A549 (cell line): ENCODE results near the gene NFKB2. TPM values are rescaled to one million over a fixed set of nuclear protein-coding genes. Genes with fewer than 3 reads are reported as not detected.

Experiments used
- ATAC-seq, 2 experiments: fragments of 200-7000 bp in 1 of 2; fragments of >200 bp in 1 of 2; cut with Nextera tagmentation in 1 of 2; cut with Tn5 transposase in 1 of 2; 3 replicates each; pipeline versions ENCODE4 v1.8.0 to v1.9.1; 2018 to 2020; ENCODE audit warnings: mild to moderate bottlenecking in 1 of 2, moderate library complexity in 1 of 2
- CTCF ChIA-PET: fragments of 300-600 bp; sonication (Branson Sonifier 250); formaldehyde crosslinking; extraction: SDS; loops from one replicate; lab custom pipeline; 2021; ENCODE audit warnings: antibody characterized with exemption, inconsistent platforms; lab: Yijun Ruan, JAX
- POLR2A ChIA-PET: fragments of 350-600 bp; formaldehyde crosslinking; extraction: SDS; loops from one replicate; lab custom pipeline; 2021; ENCODE audit warnings: antibody characterized with exemption, inconsistent platforms; lab: Yijun Ruan, JAX
- DNase-seq, 2 experiments: peaks; one replicate each; pipeline versions ENCODE4 v3.0.0 to v3.0.0-alpha.2; 2011 to 2016; ENCODE audit warnings: low read depth in 1 of 2, low spot score in 1 of 2
- FAIRE-seq: peaks from 2 replicates; lab custom pipeline; 2011; peaks lifted over from hg19 to GRCh38; lab: Jason Lieb, UNC
- H3K27ac ChIP-seq, 2 experiments: fragments of >200 bp; sonication (Bioruptor Twin); formaldehyde crosslinking; 3 replicates each; pipeline ENCODE4 v1.5.1; 2016 to 2017
- H3K4me1 ChIP-seq: fragments of >200 bp; sonication (Bioruptor Twin); formaldehyde crosslinking; 3 replicates; pipeline ENCODE4 v1.6.1; 2016
- H3K4me2 ChIP-seq: fragments of >200 bp; sonication (Bioruptor Twin); formaldehyde crosslinking; 3 replicates; pipeline ENCODE4 v1.6.1; 2016
- H3K4me3 ChIP-seq: fragments of >200 bp; sonication (Bioruptor Twin); formaldehyde crosslinking; 3 replicates; pipeline ENCODE4 v1.5.1; 2016
- H3K9me3 ChIP-seq: fragments of >200 bp; sonication (Bioruptor Twin); formaldehyde crosslinking; 3 replicates; pipeline ENCODE4 v1.6.1; 2016
- BHLHE40 ChIP-seq: IDR thresholded peaks from 2 replicates; pipeline ENCODE4 v1.6.1; 2012; ENCODE audit warnings: low read depth, low read length, inconsistent platforms
- CBX8 ChIP-seq: fragments of 200-600 bp; sonication (generic); IDR thresholded peaks from 2 replicates; pipeline ENCODE4 v1.6.1; 2016
- CHD4 ChIP-seq: fragments of 200-600 bp; sonication (generic); IDR thresholded peaks from 2 replicates; pipeline ENCODE4 v1.6.1; 2016; ENCODE audit warnings: antibody characterized with exemption, mild to moderate bottlenecking, borderline replicate concordance
- EHMT2 ChIP-seq: fragments of 200-600 bp; sonication (generic); IDR thresholded peaks from 2 replicates; pipeline ENCODE4 v1.6.1; 2016; ENCODE audit warnings: antibody characterized with exemption, low read depth, mild to moderate bottlenecking, moderate library complexity
- ESRRA ChIP-seq: fragments of 150-350 bp; IDR thresholded peaks from 2 replicates; pipeline ENCODE4 v1.6.1; 2014; ENCODE audit warnings: mild to moderate bottlenecking, low read length, borderline replicate concordance
- FOXS1 ChIP-seq: fragments of 250-450 bp; sonication (Bioruptor Pico); IDR thresholded peaks from 2 replicates; pipeline ENCODE4 v1.5.0; 2020; ENCODE audit warnings: mild to moderate bottlenecking, moderate library complexity
- HOXB13 ChIP-seq: fragments of 250-450 bp; sonication (Bioruptor Pico); IDR thresholded peaks from 2 replicates; pipeline ENCODE4 v1.5.0; 2020; ENCODE audit warnings: low read depth, mild to moderate bottlenecking, moderate library complexity
- MAZ ChIP-seq: fragments of 150-350 bp; IDR thresholded peaks from 2 replicates; pipeline ENCODE4 v1.6.1; 2014; ENCODE audit warnings: antibody characterized with exemption, low read depth, low read length, borderline replicate concordance
- POLR2A ChIP-seq: IDR thresholded peaks from 2 replicates; pipeline ENCODE4 v1.6.1; 2012; ENCODE audit warnings: mild to moderate bottlenecking, low read length
- POLR2AphosphoS2 ChIP-seq: conservative IDR thresholded peaks from 2 replicates; pipeline ENCODE4 v1.6.1; 2012; ENCODE audit warnings: low read length, improper control_type of control experiment, inconsistent platforms
- RAD21 ChIP-seq, 2 experiments: fragments of >200 bp in 1 of 2; sonication (Bioruptor Twin) in 1 of 2; formaldehyde crosslinking in 1 of 2; IDR thresholded peaks in 1 of 2; conservative IDR thresholded peaks in 1 of 2; 2 replicates in 1 of 2; 3 replicates in 1 of 2; pipeline ENCODE4 v1.6.1; 2012 to 2018; ENCODE audit warnings: inconsistent platforms in 1 of 2
- RARB ChIP-seq: fragments of 250-450 bp; sonication (Bioruptor Pico); IDR thresholded peaks from 2 replicates; pipeline ENCODE4 v1.8.0; 2021; ENCODE audit warnings: mild to moderate bottlenecking, moderate library complexity
- RCOR1 ChIP-seq: fragments of 150-350 bp; IDR thresholded peaks from 2 replicates; pipeline ENCODE4 v1.6.1; 2014; ENCODE audit warnings: antibody characterized with exemption, low read length, low read depth
- TFCP2L1 ChIP-seq: fragments of 250-450 bp; sonication (Bioruptor Pico); IDR thresholded peaks from 2 replicates; pipeline ENCODE4 v1.5.0; 2021; ENCODE audit warnings: mild to moderate bottlenecking
- ZC3H11A ChIP-seq: fragments of 450-650 bp; IDR thresholded peaks from 2 replicates; pipeline ENCODE4 v1.6.1; 2014; ENCODE audit warnings: antibody characterized with exemption, mild to moderate bottlenecking
- WGBS: methylation state at CpG from one replicate; pipeline ENCODE4 v1.1.6; 2017; ENCODE audit errors: missing lambda C conversion rate; 5-methylcytosine and 5-hydroxymethylcytosine counted together
- polyA plus RNA-seq, 4 experiments: library from polyadenylated mRNA; depleted of rRNA in 3 of 4; stranded (reverse); fragments of >200 nt; fragmentation: RNase III in 1 of 4; extraction: RNeasy Plus Mini Kit Qiagen cat#74134 plus additional on column Dnase treatment in 1 of 4; gene quantifications; 2 replicates in 3 of 4; 3 replicates in 1 of 4; pipeline ENCODE4 v1.2.3, GENCODE V29; 2011 to 2017
- TF ChIP-seq, protein P1 (sequence below): fragments of 250-450 bp; sonication (Bioruptor Pico); IDR thresholded peaks from 2 replicates; pipeline ENCODE4 v1.5.0; 2020; ENCODE audit warnings: low read depth, mild to moderate bottlenecking, moderate library complexity
- TF ChIP-seq, protein P2 (sequence below): fragments of 200-600 bp; sonication (generic); IDR thresholded peaks from 2 replicates; pipeline ENCODE4 v1.6.1; 2016; ENCODE audit warnings: antibody characterized with exemption, mild to moderate bottlenecking, moderate library complexity
- TF ChIP-seq, protein P3 (sequence below): fragments of 150-350 bp; IDR thresholded peaks from 2 replicates; pipeline ENCODE4 v1.6.1; 2014; ENCODE audit warnings: low read depth, mild to moderate bottlenecking, low read length
- TF ChIP-seq, protein P4 (sequence below): IDR thresholded peaks from 2 replicates; pipeline ENCODE4 v1.6.1; 2012
- TF ChIP-seq, protein P5 (sequence below): IDR thresholded peaks from 2 replicates; pipeline ENCODE4 v1.6.1; 2012
- TF ChIP-seq, protein P6 (sequence below): IDR thresholded peaks from 2 replicates; pipeline ENCODE4 v1.6.1; 2012; ENCODE audit warnings: low read depth, borderline replicate concordance

The NFKB2 gene
- polyA plus RNA-seq, 2 of the 4 experiments (the other 2 are of a cell fraction) = 27.6 to 35.7 TPM

DNA sequence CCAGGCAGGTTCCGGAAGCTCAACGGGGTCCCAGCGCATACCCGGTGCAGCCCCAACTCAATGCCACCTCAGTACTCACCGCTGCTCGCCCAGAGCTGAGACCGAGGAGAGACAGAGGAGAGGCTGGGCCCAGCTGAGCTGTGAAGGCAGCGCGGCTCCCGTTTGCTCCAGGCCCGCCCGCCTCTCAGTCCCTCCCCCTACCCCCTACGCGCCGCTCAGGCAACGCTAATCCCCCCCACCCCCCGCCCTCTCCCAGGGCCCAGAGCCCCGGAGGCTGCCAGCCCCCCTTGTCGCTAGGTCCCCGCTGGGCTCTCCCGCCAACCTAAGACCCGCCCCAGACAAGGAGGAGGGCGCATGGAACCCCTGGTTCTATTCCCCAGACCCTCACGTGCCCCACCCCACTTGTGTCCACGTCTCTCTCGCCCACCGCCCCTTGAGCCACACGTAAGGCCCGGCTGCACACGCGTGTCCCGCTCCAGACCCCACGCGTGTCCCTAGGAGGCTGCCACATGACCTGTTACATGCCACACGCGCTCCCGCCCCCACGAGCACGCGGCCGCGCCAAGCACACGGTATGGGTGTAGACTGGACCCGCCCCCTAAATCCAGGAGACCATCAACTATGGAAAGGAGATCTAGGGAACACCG lies 23.2 kb downstream of the NFKB2 start, which contains the start of gene PSD:
PSD (minus strand) TSS at position 164 of the 647 bp plus-strand sequence. CDS start 1,747 bp downstream, outside the sequence.
- ATAC-seq = no peak
- TF ChIP-seq POLR2AphosphoS2 (no peak), BHLHE40 (no peak), HOXB13 (CRISPR knock-in tag) (no peak), TFCP2L1 (CRISPR knock-in tag) (no peak), RCOR1 (no peak), CBX8 (no peak), RARB (CRISPR knock-in tag) (no peak), FOXS1 (CRISPR knock-in tag) (no peak), ESRRA (no peak), CHD4 (no peak)
- TF ChIP-seq, protein P1, sequence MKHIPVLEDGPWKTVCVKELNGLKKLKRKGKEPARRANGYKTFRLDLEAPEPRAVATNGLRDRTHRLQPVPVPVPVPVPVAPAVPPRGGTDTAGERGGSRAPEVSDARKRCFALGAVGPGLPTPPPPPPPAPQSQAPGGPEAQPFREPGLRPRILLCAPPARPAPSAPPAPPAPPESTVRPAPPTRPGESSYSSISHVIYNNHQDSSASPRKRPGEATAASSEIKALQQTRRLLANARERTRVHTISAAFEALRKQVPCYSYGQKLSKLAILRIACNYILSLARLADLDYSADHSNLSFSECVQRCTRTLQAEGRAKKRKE (CRISPR knock-in tag) = no peak
- TF ChIP-seq, protein P2, sequence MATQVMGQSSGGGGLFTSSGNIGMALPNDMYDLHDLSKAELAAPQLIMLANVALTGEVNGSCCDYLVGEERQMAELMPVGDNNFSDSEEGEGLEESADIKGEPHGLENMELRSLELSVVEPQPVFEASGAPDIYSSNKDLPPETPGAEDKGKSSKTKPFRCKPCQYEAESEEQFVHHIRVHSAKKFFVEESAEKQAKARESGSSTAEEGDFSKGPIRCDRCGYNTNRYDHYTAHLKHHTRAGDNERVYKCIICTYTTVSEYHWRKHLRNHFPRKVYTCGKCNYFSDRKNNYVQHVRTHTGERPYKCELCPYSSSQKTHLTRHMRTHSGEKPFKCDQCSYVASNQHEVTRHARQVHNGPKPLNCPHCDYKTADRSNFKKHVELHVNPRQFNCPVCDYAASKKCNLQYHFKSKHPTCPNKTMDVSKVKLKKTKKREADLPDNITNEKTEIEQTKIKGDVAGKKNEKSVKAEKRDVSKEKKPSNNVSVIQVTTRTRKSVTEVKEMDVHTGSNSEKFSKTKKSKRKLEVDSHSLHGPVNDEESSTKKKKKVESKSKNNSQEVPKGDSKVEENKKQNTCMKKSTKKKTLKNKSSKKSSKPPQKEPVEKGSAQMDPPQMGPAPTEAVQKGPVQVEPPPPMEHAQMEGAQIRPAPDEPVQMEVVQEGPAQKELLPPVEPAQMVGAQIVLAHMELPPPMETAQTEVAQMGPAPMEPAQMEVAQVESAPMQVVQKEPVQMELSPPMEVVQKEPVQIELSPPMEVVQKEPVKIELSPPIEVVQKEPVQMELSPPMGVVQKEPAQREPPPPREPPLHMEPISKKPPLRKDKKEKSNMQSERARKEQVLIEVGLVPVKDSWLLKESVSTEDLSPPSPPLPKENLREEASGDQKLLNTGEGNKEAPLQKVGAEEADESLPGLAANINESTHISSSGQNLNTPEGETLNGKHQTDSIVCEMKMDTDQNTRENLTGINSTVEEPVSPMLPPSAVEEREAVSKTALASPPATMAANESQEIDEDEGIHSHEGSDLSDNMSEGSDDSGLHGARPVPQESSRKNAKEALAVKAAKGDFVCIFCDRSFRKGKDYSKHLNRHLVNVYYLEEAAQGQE = no peak
- TF ChIP-seq, protein P3, sequence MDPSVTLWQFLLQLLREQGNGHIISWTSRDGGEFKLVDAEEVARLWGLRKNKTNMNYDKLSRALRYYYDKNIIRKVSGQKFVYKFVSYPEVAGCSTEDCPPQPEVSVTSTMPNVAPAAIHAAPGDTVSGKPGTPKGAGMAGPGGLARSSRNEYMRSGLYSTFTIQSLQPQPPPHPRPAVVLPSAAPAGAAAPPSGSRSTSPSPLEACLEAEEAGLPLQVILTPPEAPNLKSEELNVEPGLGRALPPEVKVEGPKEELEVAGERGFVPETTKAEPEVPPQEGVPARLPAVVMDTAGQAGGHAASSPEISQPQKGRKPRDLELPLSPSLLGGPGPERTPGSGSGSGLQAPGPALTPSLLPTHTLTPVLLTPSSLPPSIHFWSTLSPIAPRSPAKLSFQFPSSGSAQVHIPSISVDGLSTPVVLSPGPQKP = no peak
- TF ChIP-seq, all 56 proteins: peak for 0
- WGBS = 37% methylated on average over 24 of the region's 45 CpGs
- no peak for DNase-seq
- H3K4me3 ChIP-seq = peak within 1 kb of the TSS; percentile 57
- CTCF ChIA-PET = interaction anchor here (1.0 to 7.7 kb wide), 5 partner anchors 15 to 189 kb away, joined by 3 to 72 read pairs (median 5); no protein-coding TSS in a partner anchor
- POLR2A ChIA-PET = no interaction called here
- peak within 1 kb of the TSS in 1 of 2 experiments; percentile 90; a peak in 2 of 6 replicates for H3K27ac ChIP-seq
- no peak for FAIRE-seq
- no peaks in the 10 kb centered on the region for H3K9me3 ChIP-seq
- H3K4me2 ChIP-seq = peak within 1 kb of the TSS; percentile 97
- H3K4me1 ChIP-seq = peaks cover 25% of the 10 kb centered on the region

DNA sequence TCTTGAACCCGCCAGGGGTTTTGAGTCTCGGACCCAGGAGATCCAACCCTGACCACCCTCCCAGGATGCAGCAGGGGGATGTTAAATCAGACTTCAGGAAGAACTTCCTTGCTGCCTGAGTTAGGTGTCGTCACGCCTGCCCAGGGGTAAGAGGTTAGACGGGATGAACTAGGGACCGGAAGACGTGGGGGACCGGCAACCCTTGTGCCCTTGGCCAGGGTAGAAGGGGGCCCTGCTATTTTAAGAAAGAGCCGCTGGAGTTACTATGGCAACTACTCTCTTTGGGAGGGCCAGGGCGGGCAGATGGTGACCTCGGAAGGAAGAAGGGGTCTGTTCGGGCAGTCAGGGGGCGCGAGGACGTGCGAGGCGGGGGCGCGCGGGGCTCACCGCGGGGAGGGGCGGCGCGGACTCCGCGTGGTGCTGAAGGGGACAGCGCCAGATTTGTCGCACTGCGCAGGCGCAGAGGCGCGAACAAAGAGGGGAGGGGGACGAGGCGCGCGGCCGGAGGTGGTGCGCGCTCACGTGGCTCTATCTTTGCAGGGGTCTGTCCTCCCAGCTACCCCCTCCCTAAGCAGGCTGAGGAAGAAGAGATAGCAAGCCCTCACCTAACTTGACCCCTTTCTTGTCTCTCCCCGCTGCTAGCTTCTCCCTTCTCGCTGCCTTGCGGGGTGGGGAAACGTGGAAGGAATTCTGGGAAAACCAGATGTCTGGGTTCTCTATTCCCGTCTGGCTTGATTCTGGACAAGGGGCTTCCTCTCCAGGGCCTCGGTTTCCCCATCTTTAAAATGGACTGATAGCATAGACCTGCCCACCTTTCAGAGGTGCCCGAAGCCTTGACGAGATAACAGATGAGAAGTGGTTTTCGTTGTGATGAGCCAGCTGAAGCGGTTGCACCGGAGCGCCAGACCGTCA lies 24.0 kb downstream of the NFKB2 start:
- Histone ChIP-seq H3K4me1 (peaks cover 25% of the 10 kb centered on the region), H3K4me2 (peak overlapping the region; percentile 97), H3K27ac (peak overlapping the region; percentile 86 to 90; a peak in 4 of 6 replicates), H3K4me3 (peak overlapping the region; percentile 57), H3K9me3 (no peaks in the 10 kb centered on the region)
- peak; percentile 51 to 69 for DNase-seq
- ATAC-seq = no peak
- ChIA-PET CTCF (interaction anchor here (0.7 to 17.4 kb wide), 9 partner anchors 8 to 250 kb away, joined by 3 to 337 read pairs (median 4); partner anchors contain the start of genes CUEDC2 and NFKB2), POLR2A (interaction anchor here (1.0 to 1.3 kb wide), 3 partner anchors 20 to 164 kb away, joined by 3 to 4 read pairs (median 3); partner anchors contain the start of gene NFKB2)
- FAIRE-seq = no peak
- WGBS = 2% methylated on average over 33 of the region's 54 CpGs
- TF ChIP-seq CHD4 = no peak
- TF ChIP-seq MAZ = 0 out of 2 replicates have a peak, but pooled peaks have one; percentile 45
- no peak for TF ChIP-seq ZC3H11A
- TF ChIP-seq EHMT2 = peak; percentile 65; the same call in 1 of the 2 replicates
- TF ChIP-seq, protein P2 = peak; percentile 95
- TF ChIP-seq, protein P4, sequence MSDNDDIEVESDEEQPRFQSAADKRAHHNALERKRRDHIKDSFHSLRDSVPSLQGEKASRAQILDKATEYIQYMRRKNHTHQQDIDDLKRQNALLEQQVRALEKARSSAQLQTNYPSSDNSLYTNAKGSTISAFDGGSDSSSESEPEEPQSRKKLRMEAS = peak; percentile 11; the same call in 1 of the 2 replicates
- TF ChIP-seq, protein P5, sequence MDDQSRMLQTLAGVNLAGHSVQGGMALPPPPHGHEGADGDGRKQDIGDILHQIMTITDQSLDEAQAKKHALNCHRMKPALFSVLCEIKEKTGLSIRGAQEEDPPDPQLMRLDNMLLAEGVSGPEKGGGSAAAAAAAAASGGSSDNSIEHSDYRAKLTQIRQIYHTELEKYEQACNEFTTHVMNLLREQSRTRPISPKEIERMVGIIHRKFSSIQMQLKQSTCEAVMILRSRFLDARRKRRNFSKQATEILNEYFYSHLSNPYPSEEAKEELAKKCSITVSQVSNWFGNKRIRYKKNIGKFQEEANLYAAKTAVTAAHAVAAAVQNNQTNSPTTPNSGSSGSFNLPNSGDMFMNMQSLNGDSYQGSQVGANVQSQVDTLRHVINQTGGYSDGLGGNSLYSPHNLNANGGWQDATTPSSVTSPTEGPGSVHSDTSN = no peak
- no peak for TF ChIP-seq HOXB13 (CRISPR knock-in tag)
- TF ChIP-seq RAD21 (conservative IDR thresholded peaks at IDR 0.05 in 1 of 2, IDR thresholded peaks at IDR 0.05 in 1 of 2) = no peak
- 0 out of 2 replicates have a peak, but pooled peaks have one; percentile 14 for TF ChIP-seq POLR2A
- TF ChIP-seq, protein P6, sequence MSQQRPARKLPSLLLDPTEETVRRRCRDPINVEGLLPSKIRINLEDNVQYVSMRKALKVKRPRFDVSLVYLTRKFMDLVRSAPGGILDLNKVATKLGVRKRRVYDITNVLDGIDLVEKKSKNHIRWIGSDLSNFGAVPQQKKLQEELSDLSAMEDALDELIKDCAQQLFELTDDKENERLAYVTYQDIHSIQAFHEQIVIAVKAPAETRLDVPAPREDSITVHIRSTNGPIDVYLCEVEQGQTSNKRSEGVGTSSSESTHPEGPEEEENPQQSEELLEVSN = 0 out of 2 replicates have a peak, but pooled peaks have one; percentile 23
